Measurements from ENCODE around the gene CTCFL.

- TF ChIP-seq POLR2A (IDR thresholded peaks at IDR 0.05; ENCODE audit: low read depth, low read length) (no peak), POLR2AphosphoS5 (IDR thresholded peaks at IDR 0.05; ENCODE audit: low read depth, low read length) (no peak), TAF1 (IDR thresholded peaks at IDR 0.05; ENCODE audit: borderline replicate concordance, low read depth, low read length) (no peak)
Measured at GRCh38 chr20:57562541-57563465, 37.9 kb upstream of the CTCFL start.
